Neural progenitor cell (in vitro differentiated cells): ENCODE results near the gene NMU.

Experiments
- EZH2 ChIP-seq: fragments of 200-600 bp; sonication (generic); IDR thresholded peaks from 2 replicates; pipeline ENCODE4 v1.6.1; 2017; ENCODE audit warnings: antibody characterized with exemption, mild to moderate bottlenecking, moderate library complexity
- EZH2phosphoT487 ChIP-seq: fragments of 200-600 bp; sonication (generic); IDR thresholded peaks from 2 replicates; pipeline ENCODE4 v1.6.1; 2017; ENCODE audit warnings: antibody characterized with exemption
- TF ChIP-seq, protein P1 (sequence below): fragments of 200-600 bp; sonication (generic); IDR thresholded peaks from 2 replicates; pipeline ENCODE4 v1.5.1; 2017; ENCODE audit warnings: antibody characterized with exemption, mild to moderate bottlenecking

DNA sequence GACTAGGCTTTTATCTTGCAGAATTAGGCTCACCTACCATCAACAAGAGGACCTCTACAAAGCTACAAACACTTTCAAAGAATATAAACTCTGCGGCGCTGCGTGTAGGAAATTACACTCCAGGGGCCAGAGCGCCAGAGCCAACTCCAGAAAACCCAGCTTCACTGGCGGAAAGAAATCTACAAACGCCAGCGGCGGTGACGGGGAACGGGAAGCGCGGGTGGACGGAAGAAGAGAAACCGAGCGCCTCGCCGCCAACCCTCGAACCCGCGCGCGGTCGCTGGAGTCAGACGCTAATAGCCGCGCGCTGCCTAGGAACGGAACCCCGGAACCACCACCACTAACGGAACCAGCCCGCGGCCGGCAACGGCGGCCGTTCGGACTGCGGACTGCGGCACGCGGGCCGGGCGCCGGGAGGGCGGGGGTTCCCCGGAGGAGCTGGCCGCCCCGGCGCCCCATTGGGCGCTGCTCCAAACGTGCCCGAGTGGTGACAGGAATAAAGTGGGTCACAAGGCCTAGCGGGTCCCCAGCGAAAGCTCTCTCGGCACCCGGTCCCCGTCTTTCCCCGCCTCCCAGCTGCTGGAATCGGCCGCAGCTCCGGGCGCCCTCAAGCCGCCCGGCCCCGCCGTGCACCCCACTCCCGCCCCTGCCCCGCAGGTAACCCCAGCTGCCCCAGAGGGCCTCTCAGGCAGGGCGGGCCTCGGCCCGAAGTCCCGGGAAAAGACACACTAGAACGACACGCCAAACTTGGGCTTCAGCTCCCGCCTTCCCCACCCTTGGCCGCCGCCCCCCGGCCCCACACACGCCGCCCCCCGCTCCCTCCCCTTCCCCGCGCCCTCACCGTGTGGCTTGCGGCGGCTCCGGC is 90.2 kb downstream of the NMU start:
- TF ChIP-seq EZH2 (no peak), EZH2phosphoT487 (no peak)
- TF ChIP-seq, protein P1, sequence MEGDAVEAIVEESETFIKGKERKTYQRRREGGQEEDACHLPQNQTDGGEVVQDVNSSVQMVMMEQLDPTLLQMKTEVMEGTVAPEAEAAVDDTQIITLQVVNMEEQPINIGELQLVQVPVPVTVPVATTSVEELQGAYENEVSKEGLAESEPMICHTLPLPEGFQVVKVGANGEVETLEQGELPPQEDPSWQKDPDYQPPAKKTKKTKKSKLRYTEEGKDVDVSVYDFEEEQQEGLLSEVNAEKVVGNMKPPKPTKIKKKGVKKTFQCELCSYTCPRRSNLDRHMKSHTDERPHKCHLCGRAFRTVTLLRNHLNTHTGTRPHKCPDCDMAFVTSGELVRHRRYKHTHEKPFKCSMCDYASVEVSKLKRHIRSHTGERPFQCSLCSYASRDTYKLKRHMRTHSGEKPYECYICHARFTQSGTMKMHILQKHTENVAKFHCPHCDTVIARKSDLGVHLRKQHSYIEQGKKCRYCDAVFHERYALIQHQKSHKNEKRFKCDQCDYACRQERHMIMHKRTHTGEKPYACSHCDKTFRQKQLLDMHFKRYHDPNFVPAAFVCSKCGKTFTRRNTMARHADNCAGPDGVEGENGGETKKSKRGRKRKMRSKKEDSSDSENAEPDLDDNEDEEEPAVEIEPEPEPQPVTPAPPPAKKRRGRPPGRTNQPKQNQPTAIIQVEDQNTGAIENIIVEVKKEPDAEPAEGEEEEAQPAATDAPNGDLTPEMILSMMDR, result no peak
